Epithelial cell of proximal tubule (primary cell): ENCODE measurements around the gene ENPP3. TPM values are rescaled to one million over a fixed set of nuclear protein-coding genes. Genes with fewer than 3 reads are reported as not detected.

ENCODE experiments used
- DNase-seq: peaks from one replicate; pipeline ENCODE4 v3.0.0-alpha.2; 2011; ENCODE audit warnings: low read depth
- H3K4me3 ChIP-seq: 2 replicates; pipeline ENCODE4 v1.5.1; 2011; ENCODE audit warnings: low read depth, mild to moderate bottlenecking, low read length
- total RNA-seq: library from RNA; depleted of rRNA; stranded (reverse); fragments of >200 nt; gene quantifications from 2 replicates; pipeline ENCODE4 v1.2.3, GENCODE V29; 2015
- TF ChIP-seq, protein P1 (sequence below): conservative IDR thresholded peaks from 2 replicates; pipeline ENCODE4 v1.5.1; 2012; ENCODE audit warnings: low read depth, mild to moderate bottlenecking, low read length

ENPP3 gene
- total RNA-seq, 1 donor from 2014 or later, result 0.17 TPM

DNA sequence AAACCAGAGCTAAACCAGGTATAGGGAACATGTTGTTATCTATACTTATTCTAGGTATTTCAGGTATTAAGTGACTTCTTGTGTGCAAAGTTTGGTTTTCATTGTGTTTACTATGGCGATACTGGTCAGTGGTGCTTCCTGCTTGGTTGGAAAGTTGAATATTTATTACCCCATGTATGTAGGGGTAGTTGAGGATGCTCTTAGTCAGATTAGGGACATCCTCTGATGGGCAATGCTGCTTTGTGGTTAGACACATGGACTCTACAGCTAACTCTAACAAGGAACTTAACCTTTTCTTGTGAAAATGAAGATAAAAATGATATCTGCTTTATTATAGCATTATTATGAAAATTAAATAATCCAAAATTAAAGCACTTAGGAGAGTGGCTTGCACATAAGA is 126.6 kb downstream of the ENPP3 start:
- TF ChIP-seq, protein P1, sequence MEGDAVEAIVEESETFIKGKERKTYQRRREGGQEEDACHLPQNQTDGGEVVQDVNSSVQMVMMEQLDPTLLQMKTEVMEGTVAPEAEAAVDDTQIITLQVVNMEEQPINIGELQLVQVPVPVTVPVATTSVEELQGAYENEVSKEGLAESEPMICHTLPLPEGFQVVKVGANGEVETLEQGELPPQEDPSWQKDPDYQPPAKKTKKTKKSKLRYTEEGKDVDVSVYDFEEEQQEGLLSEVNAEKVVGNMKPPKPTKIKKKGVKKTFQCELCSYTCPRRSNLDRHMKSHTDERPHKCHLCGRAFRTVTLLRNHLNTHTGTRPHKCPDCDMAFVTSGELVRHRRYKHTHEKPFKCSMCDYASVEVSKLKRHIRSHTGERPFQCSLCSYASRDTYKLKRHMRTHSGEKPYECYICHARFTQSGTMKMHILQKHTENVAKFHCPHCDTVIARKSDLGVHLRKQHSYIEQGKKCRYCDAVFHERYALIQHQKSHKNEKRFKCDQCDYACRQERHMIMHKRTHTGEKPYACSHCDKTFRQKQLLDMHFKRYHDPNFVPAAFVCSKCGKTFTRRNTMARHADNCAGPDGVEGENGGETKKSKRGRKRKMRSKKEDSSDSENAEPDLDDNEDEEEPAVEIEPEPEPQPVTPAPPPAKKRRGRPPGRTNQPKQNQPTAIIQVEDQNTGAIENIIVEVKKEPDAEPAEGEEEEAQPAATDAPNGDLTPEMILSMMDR, result no peak
- DNase-seq, result no peak
- H3K4me3 ChIP-seq, result no peak overlapping the region

DNA sequence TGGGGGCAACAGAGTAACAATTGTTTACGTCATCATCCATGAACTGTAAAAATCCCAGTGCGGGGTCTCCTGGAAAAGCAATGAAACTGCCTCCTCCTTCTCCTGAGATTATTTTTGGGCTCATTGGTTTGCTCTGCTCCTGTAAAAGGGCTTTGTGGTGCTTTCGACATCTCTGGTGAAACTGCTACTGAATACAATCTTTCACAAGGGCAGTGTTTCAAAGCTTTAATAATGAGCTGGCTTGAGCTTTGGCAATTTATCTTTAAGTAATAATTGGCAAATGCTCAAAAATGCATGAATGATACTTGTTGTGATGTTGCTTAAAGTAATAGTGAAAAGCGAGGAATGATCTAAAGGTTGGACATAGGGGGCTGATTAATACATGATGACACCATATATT is 127.2 kb downstream of the ENPP3 start:
- TF ChIP-seq, protein P1, result no peak
- DNase-seq, result no peak
- no peak overlapping the region for H3K4me3 ChIP-seq

DNA sequence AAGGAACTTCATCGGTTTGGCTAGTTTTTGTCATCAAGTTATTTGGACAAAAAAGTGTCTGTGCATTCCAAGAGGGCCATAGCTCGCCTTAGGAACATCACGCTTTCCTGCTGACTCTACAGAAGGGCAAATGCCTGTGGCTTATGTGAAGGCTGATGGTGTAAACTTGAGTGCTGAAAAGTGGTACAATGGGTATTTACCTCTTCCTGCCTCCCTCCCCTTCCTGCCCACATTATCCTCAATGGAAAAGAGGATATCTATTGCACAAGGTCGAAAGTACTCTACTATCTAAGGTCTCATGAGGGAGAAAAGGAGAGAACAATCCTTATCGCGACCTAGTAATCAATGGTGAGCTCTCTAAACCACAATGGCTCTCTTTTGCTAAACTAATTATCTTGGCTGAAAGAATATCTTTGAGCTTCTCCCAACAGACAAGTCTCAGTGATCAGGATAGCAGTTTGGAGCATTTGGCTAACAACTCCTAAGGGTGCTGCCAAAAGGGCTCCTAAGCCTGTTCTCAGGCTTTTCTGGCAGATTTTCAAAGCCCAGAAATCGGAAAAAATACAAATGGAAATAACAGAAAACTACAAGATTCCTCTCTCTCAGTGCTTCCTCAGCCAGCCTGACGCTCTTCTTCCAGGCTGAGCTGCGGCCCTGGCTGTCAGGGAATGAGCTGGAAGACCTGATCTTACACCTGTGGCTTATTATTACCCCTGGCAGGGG is 128.1 kb downstream of the ENPP3 start:
- TF ChIP-seq, protein P1, result no peak
- no peak overlapping the region for H3K4me3 ChIP-seq
- no peak for DNase-seq

DNA sequence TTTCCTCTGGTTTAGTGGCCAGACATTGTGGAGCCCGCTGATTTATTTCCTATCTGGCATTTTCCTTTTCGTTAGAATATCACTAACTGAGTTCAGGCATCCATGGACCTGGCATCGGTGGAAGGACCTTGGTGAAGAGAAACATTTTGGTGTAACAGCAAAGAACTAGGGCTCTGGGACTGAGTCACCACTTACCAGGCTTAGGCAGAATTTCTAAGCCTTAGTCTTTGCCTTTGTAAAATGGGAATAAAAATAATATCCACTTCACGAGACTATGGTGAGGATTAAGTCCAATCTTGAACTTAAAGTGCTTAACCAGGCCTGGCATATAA is 128.7 kb downstream of the ENPP3 start:
- no peak overlapping the region for H3K4me3 ChIP-seq
- TF ChIP-seq, protein P1, result no peak
- no peak for DNase-seq

DNA sequence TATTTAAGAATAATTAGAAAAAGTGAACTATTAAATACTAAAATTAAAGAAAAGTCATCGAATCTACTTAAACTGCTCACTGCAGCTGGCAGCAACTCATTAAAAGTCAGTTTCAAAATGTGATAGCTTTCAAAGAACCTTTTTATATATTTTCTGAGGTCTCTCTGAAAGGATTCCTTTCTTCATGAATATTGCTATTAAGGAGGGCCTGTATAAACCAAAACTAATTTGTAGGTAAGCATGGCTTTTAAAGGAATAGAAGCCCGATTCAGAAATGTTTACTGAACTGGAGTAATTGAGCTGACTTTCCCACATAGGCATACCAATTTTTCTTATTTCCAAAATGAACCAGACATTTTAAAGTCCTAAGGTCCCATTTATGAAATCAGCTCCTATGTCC is 129.5 kb downstream of the ENPP3 start:
- no peak overlapping the region for H3K4me3 ChIP-seq
- DNase-seq, result no peak
- TF ChIP-seq, protein P1, result no peak

DNA sequence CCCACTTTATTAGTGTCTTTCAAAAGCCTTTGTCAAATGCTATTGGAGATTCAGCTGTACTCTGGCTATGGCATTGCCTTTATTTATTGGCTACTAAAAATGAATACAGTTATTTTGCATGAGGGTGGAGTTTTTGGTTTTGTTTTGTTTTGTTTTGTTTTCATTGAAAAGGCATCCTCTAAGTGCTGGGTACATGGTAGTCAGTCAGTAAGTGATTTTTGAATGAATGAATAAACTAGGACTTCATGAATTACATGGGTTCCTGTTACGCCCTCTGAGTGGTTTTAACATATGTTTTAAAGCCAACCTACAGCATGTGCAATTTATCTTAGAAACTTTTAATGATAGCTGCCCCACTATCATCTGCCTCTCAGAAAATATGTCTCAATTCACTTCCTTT is 131.9 kb downstream of the ENPP3 start:
- no peak overlapping the region for H3K4me3 ChIP-seq
- no peak for DNase-seq
- TF ChIP-seq, protein P1, result no peak
